Kidney epithelial cell (primary cell): ENCODE data around the gene NLRP12. TPM values are rescaled to one million over a fixed set of nuclear protein-coding genes. Genes with fewer than 3 reads are reported as not detected.
A peak's percentile ranks its signal among the peaks of the same experiment; 100 is the strongest.
"Not testable (repeated sequence)": the region's sequence is repeated elsewhere in the genome, so short reads cannot be mapped to it uniquely, and the experiment has no call there.

ENCODE experiments used
- DNase-seq: peaks from one replicate; pipeline ENCODE4 v3.0.0-alpha.2; 2010; ENCODE audit warnings: low read depth
- H3K27me3 ChIP-seq: 2 replicates; pipeline ENCODE4 v1.6.0; 2011; ENCODE audit warnings: low read length; ENCODE audit not compliant: control insufficient read depth, insufficient read depth
- H3K36me3 ChIP-seq: 2 replicates; pipeline ENCODE4 v1.5.1; 2011; ENCODE audit warnings: low read length; ENCODE audit not compliant: control insufficient read depth, insufficient read depth
- H3K4me3 ChIP-seq: 2 replicates; pipeline ENCODE4 v1.5.1; 2011; ENCODE audit warnings: low read depth, mild to moderate bottlenecking, control low read depth, low read length
- total RNA-seq: library from RNA; depleted of rRNA; stranded (reverse); fragments of >200 nt; gene quantifications from 2 replicates; pipeline ENCODE4 v1.2.3, GENCODE V29; 2015
- TF ChIP-seq, protein P1 (sequence below): IDR thresholded peaks from 2 replicates; pipeline ENCODE4 v1.5.1; 2011; ENCODE audit warnings: mild to moderate bottlenecking, moderate library complexity, low read length, control low read depth, inconsistent platforms; ENCODE audit not compliant: insufficient read depth, poor library complexity, severe bottlenecking

Gene NLRP12
- total RNA-seq, 1 donor from 2014 or later = not detected

DNA sequence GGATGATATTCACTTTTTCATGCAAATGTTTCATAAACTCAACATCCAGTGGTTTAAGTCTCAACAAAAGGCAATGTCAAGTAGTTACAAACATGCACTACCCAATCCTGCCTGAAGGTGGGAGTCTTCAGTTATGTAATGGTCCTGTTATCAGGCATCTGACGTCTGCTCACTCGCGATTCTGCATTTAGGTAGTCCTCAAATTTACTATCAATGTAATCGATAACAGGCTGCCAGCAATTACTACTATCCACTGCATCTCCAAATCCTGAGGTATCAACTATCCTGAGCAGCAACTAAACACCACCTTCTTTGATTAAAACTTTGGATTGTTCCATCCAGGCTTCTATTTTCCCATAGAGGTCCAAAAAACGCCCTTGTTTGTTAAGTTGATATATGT, 51.2 kb downstream of the NLRP12 start:
- H3K36me3 ChIP-seq = no peaks in the 10 kb centered on the region
- no peaks in the 10 kb centered on the region for H3K27me3 ChIP-seq
- no peak for DNase-seq
- TF ChIP-seq, protein P1, sequence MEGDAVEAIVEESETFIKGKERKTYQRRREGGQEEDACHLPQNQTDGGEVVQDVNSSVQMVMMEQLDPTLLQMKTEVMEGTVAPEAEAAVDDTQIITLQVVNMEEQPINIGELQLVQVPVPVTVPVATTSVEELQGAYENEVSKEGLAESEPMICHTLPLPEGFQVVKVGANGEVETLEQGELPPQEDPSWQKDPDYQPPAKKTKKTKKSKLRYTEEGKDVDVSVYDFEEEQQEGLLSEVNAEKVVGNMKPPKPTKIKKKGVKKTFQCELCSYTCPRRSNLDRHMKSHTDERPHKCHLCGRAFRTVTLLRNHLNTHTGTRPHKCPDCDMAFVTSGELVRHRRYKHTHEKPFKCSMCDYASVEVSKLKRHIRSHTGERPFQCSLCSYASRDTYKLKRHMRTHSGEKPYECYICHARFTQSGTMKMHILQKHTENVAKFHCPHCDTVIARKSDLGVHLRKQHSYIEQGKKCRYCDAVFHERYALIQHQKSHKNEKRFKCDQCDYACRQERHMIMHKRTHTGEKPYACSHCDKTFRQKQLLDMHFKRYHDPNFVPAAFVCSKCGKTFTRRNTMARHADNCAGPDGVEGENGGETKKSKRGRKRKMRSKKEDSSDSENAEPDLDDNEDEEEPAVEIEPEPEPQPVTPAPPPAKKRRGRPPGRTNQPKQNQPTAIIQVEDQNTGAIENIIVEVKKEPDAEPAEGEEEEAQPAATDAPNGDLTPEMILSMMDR = peak; percentile 37
- H3K4me3 ChIP-seq = no peak overlapping the region

DNA sequence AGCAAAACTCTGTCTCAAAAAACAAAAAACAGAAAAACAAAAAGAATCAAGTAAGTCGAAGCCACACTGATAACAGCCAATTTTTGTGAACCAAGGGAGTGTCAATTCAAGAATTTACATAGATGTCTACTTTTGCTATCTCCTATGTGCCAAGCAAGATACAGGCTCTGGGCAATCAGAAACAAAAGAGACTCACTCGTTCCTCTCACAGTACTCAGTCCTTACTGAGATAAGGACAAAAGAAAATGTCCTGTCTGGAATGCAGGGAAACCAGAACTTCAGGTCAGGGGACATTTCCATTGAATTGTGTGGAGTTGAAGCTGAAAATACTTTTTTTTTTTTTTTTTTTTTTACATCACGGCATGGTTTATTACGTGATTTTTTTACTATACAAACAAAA, 53.0 kb downstream of the NLRP12 start:
- Histone ChIP-seq H3K36me3 (no peaks in the 10 kb centered on the region), H3K27me3 (no peaks in the 10 kb centered on the region), H3K4me3 (no peak overlapping the region)
- TF ChIP-seq, protein P1 = no peak
- DNase-seq = no peak

DNA sequence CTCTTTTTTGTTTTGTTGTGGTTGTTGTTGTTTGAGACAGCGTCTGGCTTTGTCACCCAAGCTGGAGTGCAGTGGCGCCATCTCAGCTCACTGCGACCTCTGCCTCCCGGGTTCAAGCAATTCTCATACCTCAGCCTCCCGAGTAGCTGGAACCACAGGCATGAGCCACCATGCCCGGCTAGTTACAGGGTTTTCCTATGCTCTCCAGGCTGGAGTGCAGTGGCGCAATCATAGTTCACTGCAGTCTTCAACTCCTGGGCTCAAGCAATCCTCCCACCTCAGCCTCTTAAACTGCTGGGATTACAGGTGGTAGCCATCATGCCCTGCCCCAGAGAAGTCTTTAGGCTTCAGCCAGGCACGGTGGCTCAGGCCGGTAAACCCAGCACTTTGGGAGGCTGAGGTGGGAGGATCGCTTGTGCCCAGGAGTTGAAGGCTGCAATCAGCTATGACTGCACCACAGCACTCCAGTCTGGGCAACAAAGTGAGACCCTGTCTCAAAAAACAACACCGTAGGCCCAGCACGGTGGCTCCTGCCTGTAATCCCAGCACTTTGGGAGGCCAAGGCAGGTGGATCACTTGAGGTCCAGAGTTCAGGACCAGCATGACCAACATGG, 54.3 kb downstream of the NLRP12 start:
- not testable (repeated sequence) for H3K27me3 ChIP-seq, H3K4me3 ChIP-seq, DNase-seq, H3K36me3 ChIP-seq

DNA sequence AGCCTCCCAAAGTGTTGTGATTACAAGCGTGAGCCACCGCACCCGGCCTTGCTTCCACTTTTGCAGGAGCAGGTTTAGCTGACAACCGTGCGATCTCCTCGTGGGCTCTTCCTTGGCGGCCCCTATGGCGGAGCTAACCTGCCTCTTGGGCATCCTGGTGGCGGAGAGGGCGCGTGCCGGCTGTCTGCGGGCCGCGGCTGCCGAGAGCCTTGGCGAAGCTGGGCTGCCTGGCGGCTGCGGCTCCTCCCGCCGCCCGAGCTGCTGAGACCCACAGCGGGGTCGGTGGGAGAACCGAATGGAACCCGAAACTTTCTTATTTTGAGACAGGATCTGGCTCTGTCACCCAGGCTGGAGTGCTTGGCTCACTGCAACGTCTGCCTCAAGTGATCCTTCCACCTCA, 55.7 kb downstream of the NLRP12 start:
- TF ChIP-seq, protein P1 = no peak
- no peak for DNase-seq
- H3K4me3 ChIP-seq = no peak overlapping the region
- no peaks in the 10 kb centered on the region for H3K27me3 ChIP-seq
- no peaks in the 10 kb centered on the region for H3K36me3 ChIP-seq

DNA sequence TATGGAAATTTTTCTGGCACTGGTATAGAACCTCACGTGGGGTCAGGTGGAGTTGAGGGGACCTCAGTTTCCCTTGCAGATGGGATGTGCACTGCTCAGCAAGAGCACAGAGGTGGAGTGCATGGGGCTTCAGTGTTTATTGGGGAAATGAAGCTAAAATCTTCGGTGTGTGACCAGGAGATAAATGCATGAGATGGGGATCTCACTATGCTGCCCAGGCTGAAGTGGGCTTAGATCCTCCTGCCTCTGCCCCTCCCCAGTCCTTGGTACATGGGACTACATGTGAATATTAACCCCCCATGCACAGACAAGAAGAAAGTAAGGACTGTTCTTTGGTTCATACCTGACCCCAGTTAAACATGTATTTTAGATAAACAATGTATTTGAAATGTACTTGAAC, 65.1 kb downstream of the NLRP12 start:
- H3K27me3 ChIP-seq, H3K36me3 ChIP-seq, H3K4me3 ChIP-seq, DNase-seq: not testable (repeated sequence)

Other genes starting within 250 kb of the NLRP12 start
- not detected in 2 replicates for gene DPRX, start 192.3 kb downstream of the NLRP12 start, total RNA-seq
- gene MYADM, start 43.6 kb upstream of the NLRP12 start, total RNA-seq = 54.0 and 70.0 TPM in 2 replicates
- gene PRKCG, start 57.9 kb upstream of the NLRP12 start, total RNA-seq = 0.13 TPM in 1 of 2 replicates, not detected in the other
- not detected in 2 replicates for gene CACNG7, start 85.0 kb upstream of the NLRP12 start, total RNA-seq
- under 0.01 TPM in 1 of 2 replicates, not detected in the other for gene CACNG8, start 138.6 kb upstream of the NLRP12 start, total RNA-seq
- not detected in 2 replicates for gene CACNG6, start 167.3 kb upstream of the NLRP12 start, total RNA-seq
- not detected in 2 replicates for gene VSTM1, start 239.6 kb upstream of the NLRP12 start, total RNA-seq